Gastrocnemius medialis (tissue), 4 donors: ENCODE results near the gene SKIDA1.

Experiments used
- CTCF ChIP-seq, 5 experiments: fragments of 450-650 bp in 3 of 5; fragments of 200-600 bp in 2 of 5; sonication (generic) in 2 of 5; IDR thresholded peaks in 4 of 5; conservative IDR thresholded peaks in 1 of 5; 1 replicate in 4 of 5; 2 replicates in 1 of 5; pipeline ENCODE4 v1.5.1; 2016 to 2019; ENCODE audit warnings: antibody characterized with exemption in 5 of 5, mild to moderate bottlenecking in 3 of 5, moderate library complexity in 3 of 5
- POLR2A ChIP-seq, 2 donors: fragments of 450-650 bp; IDR thresholded peaks; one replicate each; pipeline ENCODE4 v1.6.1; 2017; ENCODE audit warnings: antibody characterized with exemption in 2 of 2, mild to moderate bottlenecking in 2 of 2, moderate library complexity in 2 of 2

GRCh38 chr10:21527598-21528235 lies 2.2 kb upstream of the SKIDA1 start:
- no peak for TF ChIP-seq CTCF (IDR thresholded peaks at IDR 0.05 in 4 of 5, conservative IDR thresholded peaks at IDR 0.05 in 1 of 5)
- TF ChIP-seq POLR2A (IDR thresholded peaks at IDR 0.05): no peak
